K562 (cell line): ENCODE results near the gene CUTC. TPM values are rescaled to one million over a fixed set of nuclear protein-coding genes. Genes with fewer than 3 reads are reported as not detected.

ENCODE experiments used
- ATF7 ChIP-seq: fragments of 450-650 bp; IDR thresholded peaks from 2 replicates; pipeline ENCODE4 v1.7.1; 2014; ENCODE audit warnings: mild to moderate bottlenecking, moderate library complexity
- E2F3 ChIP-seq: fragments of 250-450 bp; sonication (Bioruptor Pico); IDR thresholded peaks from 2 replicates; pipeline ENCODE4 v1.4.0; 2020; ENCODE audit warnings: mild to moderate bottlenecking
- FOXJ3 ChIP-seq: sonication (generic); formaldehyde crosslinking; IDR thresholded peaks from 2 replicates; pipeline ENCODE4 v1.4.0; 2020; ENCODE audit warnings: mild to moderate bottlenecking, missing genetic modification reagents
- FUS ChIP-seq: fragments of 200-400 bp; formaldehyde crosslinking; optimal IDR thresholded peaks from 2 replicates; pipeline ENCODE3; 2017; ENCODE audit warnings: low read depth, low read length
- GATAD2B ChIP-seq: fragments of 450-650 bp; IDR thresholded peaks from 2 replicates; pipeline ENCODE4 v1.6.1; 2017; ENCODE audit warnings: mild to moderate bottlenecking, borderline replicate concordance
- GTF2F1 ChIP-seq: IDR thresholded peaks from 2 replicates; pipeline ENCODE4 v1.6.1; 2011; ENCODE audit warnings: low read depth, low read length, improper control_type of control experiment
- HDAC8 ChIP-seq: fragments of 450-650 bp; IDR thresholded peaks from 2 replicates; pipeline ENCODE4 v1.6.1; 2016; ENCODE audit warnings: mild to moderate bottlenecking, missing genetic modification characterization, moderate library complexity, missing compliant biosample characterization
- HDGF ChIP-seq: fragments of 450-650 bp; IDR thresholded peaks from 2 replicates; pipeline ENCODE4 v1.6.1; 2016
- HMG20B ChIP-seq: fragments of 250-450 bp; sonication (Bioruptor Pico); IDR thresholded peaks from 2 replicates; pipeline ENCODE4 v1.5.0; 2021; ENCODE audit warnings: mild to moderate bottlenecking
- ILF3 ChIP-seq: fragments of 450-650 bp; IDR thresholded peaks from 2 replicates; pipeline ENCODE4 v1.6.1; 2018; ENCODE audit warnings: antibody characterized with exemption, mild to moderate bottlenecking, moderate library complexity, borderline replicate concordance
- KDM4B ChIP-seq, 2 experiments: fragments of 450-650 bp in 1 of 2; sonication (generic) in 1 of 2; IDR thresholded peaks; 2 replicates each; pipeline ENCODE4 v1.6.1; 2016 to 2017; ENCODE audit warnings: borderline replicate concordance in 2 of 2, antibody characterized with exemption in 1 of 2, low read depth in 1 of 2, mild to moderate bottlenecking in 1 of 2
- KLF16 ChIP-seq: IDR thresholded peaks from 2 replicates; pipeline ENCODE4 v1.6.1; 2016; ENCODE audit warnings: antibody characterized with exemption
- NCOA2 ChIP-seq, 2 experiments: fragments of 450-650 bp; IDR thresholded peaks; 2 replicates each; pipeline ENCODE4 v1.6.1; 2018; ENCODE audit warnings: mild to moderate bottlenecking in 2 of 2, moderate library complexity in 1 of 2; ENCODE audit not compliant: partially characterized antibody in 2 of 2
- NFIC ChIP-seq: fragments of 450-650 bp; IDR thresholded peaks from 2 replicates; pipeline ENCODE4 v1.6.1; 2017; ENCODE audit warnings: mild to moderate bottlenecking, inconsistent platforms
- PCBP2 ChIP-seq: fragments of 200-400 bp; formaldehyde crosslinking; IDR thresholded peaks from 2 replicates; pipeline ENCODE4 v1.6.1; 2018; ENCODE audit warnings: low read length, low read depth, mild to moderate bottlenecking, moderate library complexity; ENCODE audit not compliant: poor library complexity, severe bottlenecking
- SMARCA4 ChIP-seq: fragments of 450-650 bp; IDR thresholded peaks from 2 replicates; pipeline ENCODE4 v1.6.1; 2016
- TAF15 ChIP-seq: fragments of 200-400 bp; formaldehyde crosslinking; IDR thresholded peaks from 2 replicates; pipeline ENCODE4 v1.6.1; 2017; ENCODE audit warnings: mild to moderate bottlenecking, low read depth, low read length, moderate library complexity
- TCF7L2 ChIP-seq: fragments of 150-350 bp; IDR thresholded peaks from 2 replicates; pipeline ENCODE4 v1.6.1; 2016; ENCODE audit warnings: low read depth, mild to moderate bottlenecking, low read length, moderate library complexity
- ZNF197 ChIP-seq: fragments of 200-800 bp; sonication (Bioruptor generic); IDR thresholded peaks from 2 replicates; pipeline ENCODE4 v1.6.1; 2016; ENCODE audit warnings: low read depth, missing genetic modification characterization, missing compliant biosample characterization
- ZNF217 ChIP-seq: sonication (generic); formaldehyde crosslinking; IDR thresholded peaks from 2 replicates; pipeline ENCODE4 v1.8.0; 2022; ENCODE audit warnings: mild to moderate bottlenecking, missing genetic modification reagents
- ZNF324 ChIP-seq: fragments of 250-450 bp; sonication (Bioruptor Pico); IDR thresholded peaks from 2 replicates; pipeline ENCODE4 v1.4.0; 2020; ENCODE audit warnings: mild to moderate bottlenecking
- ZNF561 ChIP-seq: fragments of 450-650 bp; formaldehyde crosslinking; conservative IDR thresholded peaks from 2 replicates; pipeline ENCODE4 v1.4.0; 2020; ENCODE audit warnings: mild to moderate bottlenecking, moderate library complexity
- polyA plus RNA-seq, 8 experiments: library from polyadenylated mRNA; depleted of rRNA in 4 of 8; stranded (reverse) in 5 of 8; unstranded in 3 of 8; fragments of >200 nt; fragmentation: Nextera tagmentation in 2 of 8; fragmentation: Illumina TruSeq in 1 of 8; extraction: Ambion mirVana in 2 of 8; extraction: Trizol in 1 of 8; gene quantifications; 2 replicates each; pipeline versions ENCODE4 v1.2.1 to v1.2.3, GENCODE V29; 2011 to 2014; ENCODE audit warnings: inconsistent platforms in 1 of 8, missing spikeins in 1 of 8
- total RNA-seq, 7 experiments: library from RNA; depleted of rRNA in 6 of 7; stranded (reverse); fragments of >200 nt in 6 of 7; fragmentation: Illumina TruSeq in 2 of 7; extraction: Trizol in 2 of 7; gene quantifications; 2 replicates each; pipeline versions ENCODE4 v1.2.1 to v1.2.3, GENCODE V29; 2011 to 2021; ENCODE audit warnings: low replicate concordance in 1 of 7
- TF ChIP-seq, protein P1 (sequence below): fragments of 450-650 bp; conservative IDR thresholded peaks from 2 replicates; pipeline ENCODE4 v1.6.1; 2016; ENCODE audit warnings: missing genetic modification characterization, low read depth, mild to moderate bottlenecking, control low read depth, missing compliant biosample characterization
- TF ChIP-seq, protein P2 (sequence below): fragments of 250-450 bp; sonication (Bioruptor Pico); IDR thresholded peaks from 2 replicates; pipeline ENCODE4 v1.8.0; 2021; ENCODE audit warnings: moderate library complexity, mild to moderate bottlenecking, inconsistent platforms
- TF ChIP-seq, protein P3 (sequence below): sonication (generic); formaldehyde crosslinking; IDR thresholded peaks from 2 replicates; pipeline ENCODE4 v1.8.0; 2022; ENCODE audit warnings: mild to moderate bottlenecking, missing genetic modification reagents
- TF ChIP-seq, protein P4 (sequence below), 2 experiments: fragments of 450-650 bp; conservative IDR thresholded peaks; 2 replicates each; pipeline ENCODE4 v1.6.1; 2017; ENCODE audit warnings: mild to moderate bottlenecking in 2 of 2, moderate library complexity in 2 of 2
- TF ChIP-seq, protein P5 (sequence below): fragments of 250-450 bp; sonication (Bioruptor Pico); IDR thresholded peaks from 2 replicates; pipeline ENCODE4 v1.8.0; 2021; ENCODE audit warnings: moderate library complexity, mild to moderate bottlenecking, inconsistent platforms

Gene CUTC
- total and polyA plus RNA-seq, 9 of the 15 experiments (the other 6 are each of a cell fraction or from before 2014, with no cell fraction given), result 18.6 to 69.3 (median 32.3) TPM

DNA sequence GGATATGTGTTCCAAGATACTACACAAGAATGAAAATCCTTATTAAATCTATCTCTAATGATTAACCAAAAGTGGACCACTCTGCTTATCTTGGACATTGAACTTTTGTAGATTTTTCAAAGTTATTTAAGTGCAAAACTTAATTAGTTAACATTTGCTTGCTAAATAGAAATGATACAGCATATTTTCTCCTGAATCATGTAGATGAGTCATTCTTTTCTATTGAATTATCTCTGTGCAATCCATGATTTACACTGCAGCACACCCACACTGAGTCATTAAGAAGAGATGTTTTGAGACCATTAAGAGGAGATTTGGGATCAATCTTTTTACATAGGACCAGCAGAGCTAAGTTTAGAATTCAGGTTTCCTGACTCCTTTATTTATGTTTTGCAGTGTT is 43.8 kb downstream of the CUTC start (continued):
- TF ChIP-seq, protein P1, sequence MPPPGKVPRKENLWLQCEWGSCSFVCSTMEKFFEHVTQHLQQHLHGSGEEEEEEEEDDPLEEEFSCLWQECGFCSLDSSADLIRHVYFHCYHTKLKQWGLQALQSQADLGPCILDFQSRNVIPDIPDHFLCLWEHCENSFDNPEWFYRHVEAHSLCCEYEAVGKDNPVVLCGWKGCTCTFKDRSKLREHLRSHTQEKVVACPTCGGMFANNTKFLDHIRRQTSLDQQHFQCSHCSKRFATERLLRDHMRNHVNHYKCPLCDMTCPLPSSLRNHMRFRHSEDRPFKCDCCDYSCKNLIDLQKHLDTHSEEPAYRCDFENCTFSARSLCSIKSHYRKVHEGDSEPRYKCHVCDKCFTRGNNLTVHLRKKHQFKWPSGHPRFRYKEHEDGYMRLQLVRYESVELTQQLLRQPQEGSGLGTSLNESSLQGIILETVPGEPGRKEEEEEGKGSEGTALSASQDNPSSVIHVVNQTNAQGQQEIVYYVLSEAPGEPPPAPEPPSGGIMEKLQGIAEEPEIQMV (tag), result no peak
- TF ChIP-seq, protein P2, sequence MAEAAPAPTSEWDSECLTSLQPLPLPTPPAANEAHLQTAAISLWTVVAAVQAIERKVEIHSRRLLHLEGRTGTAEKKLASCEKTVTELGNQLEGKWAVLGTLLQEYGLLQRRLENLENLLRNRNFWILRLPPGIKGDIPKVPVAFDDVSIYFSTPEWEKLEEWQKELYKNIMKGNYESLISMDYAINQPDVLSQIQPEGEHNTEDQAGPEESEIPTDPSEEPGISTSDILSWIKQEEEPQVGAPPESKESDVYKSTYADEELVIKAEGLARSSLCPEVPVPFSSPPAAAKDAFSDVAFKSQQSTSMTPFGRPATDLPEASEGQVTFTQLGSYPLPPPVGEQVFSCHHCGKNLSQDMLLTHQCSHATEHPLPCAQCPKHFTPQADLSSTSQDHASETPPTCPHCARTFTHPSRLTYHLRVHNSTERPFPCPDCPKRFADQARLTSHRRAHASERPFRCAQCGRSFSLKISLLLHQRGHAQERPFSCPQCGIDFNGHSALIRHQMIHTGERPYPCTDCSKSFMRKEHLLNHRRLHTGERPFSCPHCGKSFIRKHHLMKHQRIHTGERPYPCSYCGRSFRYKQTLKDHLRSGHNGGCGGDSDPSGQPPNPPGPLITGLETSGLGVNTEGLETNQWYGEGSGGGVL, result no peak
- TF ChIP-seq, protein P3, sequence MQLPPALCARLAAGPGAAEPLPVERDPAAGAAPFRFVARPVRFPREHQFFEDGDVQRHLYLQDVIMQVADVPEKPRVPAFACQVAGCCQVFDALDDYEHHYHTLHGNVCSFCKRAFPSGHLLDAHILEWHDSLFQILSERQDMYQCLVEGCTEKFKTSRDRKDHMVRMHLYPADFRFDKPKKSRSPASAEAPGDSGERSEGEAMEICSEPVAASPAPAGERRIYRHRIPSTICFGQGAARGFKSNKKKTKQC (CRISPR knock-in tag), result no peak
- TF ChIP-seq FUS (no peak), ZNF217 (CRISPR knock-in tag) (no peak), E2F3 (CRISPR knock-in tag) (no peak), ILF3 (no peak), NFIC (no peak), FOXJ3 (CRISPR knock-in tag) (no peak), HDGF (no peak), PCBP2 (no peak), GATAD2B (peak; percentile 21; the same call in 1 of the 2 replicates), KDM4B (IDR thresholded peaks at IDR 0.05; ENCODE audit: borderline replicate concordance in 2 of 2, low read depth in 1 of 2) (no peak), HDAC8 (tag) (no peak), HMG20B (CRISPR knock-in tag) (no peak), SMARCA4 (peak; percentile 88), ATF7 (0 out of 2 replicates have a peak, but pooled peaks have one; percentile 23), GTF2F1 (no peak), ZNF197 (no peak), TAF15 (no peak), ZNF561 (no peak), NCOA2 (IDR thresholded peaks at IDR 0.05; ENCODE audit: partially characterized antibody in 2 of 2) (no peak), ZNF324 (CRISPR knock-in tag) (no peak), KLF16 (no peak), TCF7L2 (no peak)
- TF ChIP-seq, protein P4, sequence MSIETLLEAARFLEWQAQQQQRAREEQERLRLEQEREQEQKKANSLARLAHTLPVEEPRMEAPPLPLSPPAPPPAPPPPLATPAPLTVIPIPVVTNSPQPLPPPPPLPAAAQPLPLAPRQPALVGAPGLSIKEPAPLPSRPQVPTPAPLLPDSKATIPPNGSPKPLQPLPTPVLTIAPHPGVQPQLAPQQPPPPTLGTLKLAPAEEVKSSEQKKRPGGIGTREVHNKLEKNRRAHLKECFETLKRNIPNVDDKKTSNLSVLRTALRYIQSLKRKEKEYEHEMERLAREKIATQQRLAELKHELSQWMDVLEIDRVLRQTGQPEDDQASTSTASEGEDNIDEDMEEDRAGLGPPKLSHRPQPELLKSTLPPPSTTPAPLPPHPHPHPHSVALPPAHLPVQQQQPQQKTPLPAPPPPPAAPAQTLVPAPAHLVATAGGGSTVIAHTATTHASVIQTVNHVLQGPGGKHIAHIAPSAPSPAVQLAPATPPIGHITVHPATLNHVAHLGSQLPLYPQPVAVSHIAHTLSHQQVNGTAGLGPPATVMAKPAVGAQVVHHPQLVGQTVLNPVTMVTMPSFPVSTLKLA (conservative IDR thresholded peaks at IDR 0.05), result no peak
- TF ChIP-seq, protein P5, sequence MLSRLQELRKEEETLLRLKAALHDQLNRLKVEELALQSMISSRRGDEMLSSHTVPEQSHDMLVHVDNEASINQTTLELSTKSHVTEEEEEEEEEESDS, result no peak
